ENCODE data around the gene KRT84. TPM values are rescaled to one million over a fixed set of nuclear protein-coding genes. Genes with fewer than 3 reads are reported as not detected.

KRT84 gene
- polyA plus RNA-seq, 1 donor from 2014 or later = not detected

DNA sequence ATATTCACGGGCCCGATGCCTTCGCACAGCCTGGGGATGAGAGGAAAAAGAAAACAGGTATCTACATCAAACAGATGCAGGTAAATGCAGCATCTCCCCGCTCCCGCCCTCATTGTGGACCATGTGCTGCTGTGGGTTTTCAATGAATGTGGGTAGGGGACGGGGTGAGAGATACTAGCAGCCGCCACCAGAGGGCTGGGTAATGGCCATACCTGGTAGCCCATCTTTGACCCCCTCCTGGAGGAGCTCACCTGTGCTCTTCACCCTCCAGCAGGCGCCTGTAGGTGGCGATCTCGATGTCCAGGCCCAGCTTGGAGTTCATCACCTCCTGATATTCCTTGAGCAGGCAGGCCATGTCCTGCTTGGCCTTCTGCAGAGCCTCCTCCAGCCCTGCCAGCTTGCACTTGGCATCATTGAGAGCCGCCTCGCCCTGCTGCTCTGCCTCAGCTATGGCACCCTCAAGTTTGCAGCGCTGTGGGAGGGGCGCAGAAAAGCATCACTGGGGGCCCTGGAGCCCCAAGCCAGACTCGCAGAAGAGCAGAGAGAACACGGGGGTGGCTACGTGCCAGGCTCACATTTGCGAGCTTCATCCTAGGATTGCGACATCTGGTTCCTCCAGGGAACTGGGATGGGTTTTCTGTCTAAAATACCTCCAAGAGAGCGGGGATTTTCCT is 10.4 kb upstream of the KRT84 start:
- no peak overlapping the region for H3K4me2 ChIP-seq (ENCODE audit: low read length)
- no peak overlapping the region for H3K9ac ChIP-seq (ENCODE audit: low read length)
- no peaks in the 10 kb centered on the region for H3K36me3 ChIP-seq (ENCODE audit: insufficient read depth, low read length)
- no peaks in the 10 kb centered on the region for H3K79me2 ChIP-seq (replicated peaks; ENCODE audit: insufficient read depth, low read length)
- no peak overlapping the region for H3K4me3 ChIP-seq (ENCODE audit: low read length)
- no peaks in the 10 kb centered on the region for H3K9me3 ChIP-seq (ENCODE audit: low read length)
- no peaks in the 10 kb centered on the region for H3F3A ChIP-seq (ENCODE audit: insufficient read depth, low read length, poor library complexity, severe bottlenecking)
- TF ChIP-seq TAF1 (IDR thresholded peaks at IDR 0.05; ENCODE audit: low read depth) = no peak
- TF ChIP-seq, protein P1, sequence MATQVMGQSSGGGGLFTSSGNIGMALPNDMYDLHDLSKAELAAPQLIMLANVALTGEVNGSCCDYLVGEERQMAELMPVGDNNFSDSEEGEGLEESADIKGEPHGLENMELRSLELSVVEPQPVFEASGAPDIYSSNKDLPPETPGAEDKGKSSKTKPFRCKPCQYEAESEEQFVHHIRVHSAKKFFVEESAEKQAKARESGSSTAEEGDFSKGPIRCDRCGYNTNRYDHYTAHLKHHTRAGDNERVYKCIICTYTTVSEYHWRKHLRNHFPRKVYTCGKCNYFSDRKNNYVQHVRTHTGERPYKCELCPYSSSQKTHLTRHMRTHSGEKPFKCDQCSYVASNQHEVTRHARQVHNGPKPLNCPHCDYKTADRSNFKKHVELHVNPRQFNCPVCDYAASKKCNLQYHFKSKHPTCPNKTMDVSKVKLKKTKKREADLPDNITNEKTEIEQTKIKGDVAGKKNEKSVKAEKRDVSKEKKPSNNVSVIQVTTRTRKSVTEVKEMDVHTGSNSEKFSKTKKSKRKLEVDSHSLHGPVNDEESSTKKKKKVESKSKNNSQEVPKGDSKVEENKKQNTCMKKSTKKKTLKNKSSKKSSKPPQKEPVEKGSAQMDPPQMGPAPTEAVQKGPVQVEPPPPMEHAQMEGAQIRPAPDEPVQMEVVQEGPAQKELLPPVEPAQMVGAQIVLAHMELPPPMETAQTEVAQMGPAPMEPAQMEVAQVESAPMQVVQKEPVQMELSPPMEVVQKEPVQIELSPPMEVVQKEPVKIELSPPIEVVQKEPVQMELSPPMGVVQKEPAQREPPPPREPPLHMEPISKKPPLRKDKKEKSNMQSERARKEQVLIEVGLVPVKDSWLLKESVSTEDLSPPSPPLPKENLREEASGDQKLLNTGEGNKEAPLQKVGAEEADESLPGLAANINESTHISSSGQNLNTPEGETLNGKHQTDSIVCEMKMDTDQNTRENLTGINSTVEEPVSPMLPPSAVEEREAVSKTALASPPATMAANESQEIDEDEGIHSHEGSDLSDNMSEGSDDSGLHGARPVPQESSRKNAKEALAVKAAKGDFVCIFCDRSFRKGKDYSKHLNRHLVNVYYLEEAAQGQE (IDR thresholded peaks at IDR 0.05; ENCODE audit: borderline replicate concordance) = no peak
- TF ChIP-seq, protein P2, sequence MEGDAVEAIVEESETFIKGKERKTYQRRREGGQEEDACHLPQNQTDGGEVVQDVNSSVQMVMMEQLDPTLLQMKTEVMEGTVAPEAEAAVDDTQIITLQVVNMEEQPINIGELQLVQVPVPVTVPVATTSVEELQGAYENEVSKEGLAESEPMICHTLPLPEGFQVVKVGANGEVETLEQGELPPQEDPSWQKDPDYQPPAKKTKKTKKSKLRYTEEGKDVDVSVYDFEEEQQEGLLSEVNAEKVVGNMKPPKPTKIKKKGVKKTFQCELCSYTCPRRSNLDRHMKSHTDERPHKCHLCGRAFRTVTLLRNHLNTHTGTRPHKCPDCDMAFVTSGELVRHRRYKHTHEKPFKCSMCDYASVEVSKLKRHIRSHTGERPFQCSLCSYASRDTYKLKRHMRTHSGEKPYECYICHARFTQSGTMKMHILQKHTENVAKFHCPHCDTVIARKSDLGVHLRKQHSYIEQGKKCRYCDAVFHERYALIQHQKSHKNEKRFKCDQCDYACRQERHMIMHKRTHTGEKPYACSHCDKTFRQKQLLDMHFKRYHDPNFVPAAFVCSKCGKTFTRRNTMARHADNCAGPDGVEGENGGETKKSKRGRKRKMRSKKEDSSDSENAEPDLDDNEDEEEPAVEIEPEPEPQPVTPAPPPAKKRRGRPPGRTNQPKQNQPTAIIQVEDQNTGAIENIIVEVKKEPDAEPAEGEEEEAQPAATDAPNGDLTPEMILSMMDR (IDR thresholded peaks at IDR 0.05; ENCODE audit: poor library complexity, severe bottlenecking) = no peak
- TF ChIP-seq EZH2 (IDR thresholded peaks at IDR 0.05; ENCODE audit: borderline replicate concordance, insufficient read depth, low read length, poor library complexity, severe bottlenecking) = no peak
- TF ChIP-seq RAD21 (conservative IDR thresholded peaks at IDR 0.05) = no peak
- TF ChIP-seq POLR2AphosphoS5 (IDR thresholded peaks at IDR 0.05) = no peak
- no peaks in the 10 kb centered on the region for H3K9me2 ChIP-seq (ENCODE audit: insufficient read depth, low read length)
- no peaks in the 10 kb centered on the region for H3K27me3 ChIP-seq (ENCODE audit: insufficient read depth, low read depth, low read length)
- H2AFZ ChIP-seq (ENCODE audit: low read depth, low read length) = no peak overlapping the region
- H4K20me1 ChIP-seq (ENCODE audit: insufficient read depth) = no peaks in the 10 kb centered on the region
- no peak overlapping the region for H3K27ac ChIP-seq (ENCODE audit: low read length)

DNA sequence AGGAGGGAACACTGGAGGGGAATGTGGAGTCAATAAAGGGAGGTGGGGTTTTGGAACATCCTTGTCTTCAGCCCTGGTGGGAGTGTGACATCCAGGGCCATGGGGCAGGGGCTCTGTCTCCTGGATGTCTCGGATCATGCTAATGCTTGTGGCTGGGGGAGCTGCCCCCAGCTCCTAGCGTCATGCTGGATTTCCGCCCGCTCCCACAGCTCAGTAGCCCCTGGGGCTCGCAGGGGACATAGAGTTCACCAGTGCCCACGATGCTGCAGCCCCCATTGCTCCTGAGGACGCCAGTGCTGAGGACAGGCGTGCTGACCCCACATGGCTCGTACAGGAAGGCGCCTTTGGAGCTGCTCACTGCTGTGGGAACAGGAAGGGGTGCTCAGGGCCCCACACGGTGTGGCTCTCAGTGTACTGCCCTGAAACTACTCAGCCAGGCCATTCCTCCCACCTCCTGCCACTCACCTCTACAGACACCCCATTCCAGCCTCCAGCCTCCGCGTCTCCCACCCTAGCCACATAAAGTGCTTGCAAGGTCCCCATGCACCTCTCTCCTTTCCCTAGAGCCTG is 9.5 kb upstream of the KRT84 start:
- Histone ChIP-seq H3K4me2 (ENCODE audit: low read length) (no peak overlapping the region), H2AFZ (ENCODE audit: low read depth, low read length) (no peak overlapping the region), H3K4me3 (ENCODE audit: low read length) (no peak overlapping the region), H3K79me2 (replicated peaks; ENCODE audit: insufficient read depth, low read length) (no peaks in the 10 kb centered on the region), H3K27ac (ENCODE audit: low read length) (no peak overlapping the region), H3F3A (ENCODE audit: insufficient read depth, low read length, poor library complexity, severe bottlenecking) (no peaks in the 10 kb centered on the region), H3K9me3 (ENCODE audit: low read length) (no peaks in the 10 kb centered on the region), H3K36me3 (ENCODE audit: insufficient read depth, low read length) (no peaks in the 10 kb centered on the region), H3K9me2 (ENCODE audit: insufficient read depth, low read length) (no peaks in the 10 kb centered on the region), H4K20me1 (ENCODE audit: insufficient read depth) (no peaks in the 10 kb centered on the region), H3K27me3 (ENCODE audit: insufficient read depth, low read depth, low read length) (no peaks in the 10 kb centered on the region), H3K9ac (ENCODE audit: low read length) (no peak overlapping the region)
- TF ChIP-seq RAD21 (conservative IDR thresholded peaks at IDR 0.05) (no peak), EP300 (conservative IDR thresholded peaks at IDR 0.05; ENCODE audit: poor library complexity, severe bottlenecking) (no peak), POLR2AphosphoS5 (IDR thresholded peaks at IDR 0.05) (no peak), EZH2 (IDR thresholded peaks at IDR 0.05; ENCODE audit: borderline replicate concordance, insufficient read depth, low read length, poor library complexity, severe bottlenecking) (no peak), TAF1 (IDR thresholded peaks at IDR 0.05; ENCODE audit: low read depth) (no peak), SMC3 (conservative IDR thresholded peaks at IDR 0.05; ENCODE audit: poor library complexity) (no peak), MXI1 (conservative IDR thresholded peaks at IDR 0.05; ENCODE audit: poor library complexity, severe bottlenecking) (no peak)
- TF ChIP-seq, protein P2 (IDR thresholded peaks at IDR 0.05; ENCODE audit: poor library complexity, severe bottlenecking) = no peak
